T-helper 1 cell treated with Interleukin-12 subunit alpha and Interleukin-12 subunit beta and Interleukin-4 antibody, amounts not matched to agents 30 μg/mL and 1 μg/mL, for 36 hours (primary cell): ENCODE data around the gene DOLK.

ENCODE experiments used
- H3K27ac Mint-ChIP-seq: one replicate; pipeline ENCODE4 v1.8.0; 2021; ENCODE audit warnings: mild to moderate bottlenecking, mixed read lengths
- H3K27me3 Mint-ChIP-seq: one replicate; pipeline ENCODE4 v1.8.0; 2021; ENCODE audit warnings: low read depth, mixed read lengths
- H3K36me3 Mint-ChIP-seq: one replicate; pipeline ENCODE4 v1.8.0; 2021; ENCODE audit warnings: low read depth, mixed read lengths
- H3K4me1 Mint-ChIP-seq: one replicate; pipeline ENCODE4 v1.8.0; 2021; ENCODE audit warnings: low read depth, mixed read lengths
- H3K4me3 Mint-ChIP-seq: one replicate; pipeline ENCODE4 v1.8.0; 2021; ENCODE audit warnings: mild to moderate bottlenecking, moderate library complexity, mixed read lengths
- H3K9me3 Mint-ChIP-seq: one replicate; pipeline ENCODE4 v1.8.0; 2021; ENCODE audit warnings: mixed read lengths

Gene DOLK

GRCh38 chr9:128905964-128906363, 41.4 kb downstream of the DOLK start:
- H3K36me3 Mint-ChIP-seq = peaks cover 31% of the 10 kb centered on the region
- H3K9me3 Mint-ChIP-seq = no peaks in the 10 kb centered on the region
- no peaks in the 10 kb centered on the region for H3K27me3 Mint-ChIP-seq
- H3K27ac Mint-ChIP-seq = no peak overlapping the region
- no peak overlapping the region for H3K4me3 Mint-ChIP-seq
- peaks cover 45% of the 10 kb centered on the region for H3K4me1 Mint-ChIP-seq

- peaks cover 53% of the 10 kb centered on the region for H3K4me1 Mint-ChIP-seq
- H3K27me3 Mint-ChIP-seq = no peaks in the 10 kb centered on the region
- H3K36me3 Mint-ChIP-seq = peaks cover 28% of the 10 kb centered on the region
- no peak overlapping the region for H3K4me3 Mint-ChIP-seq
- H3K9me3 Mint-ChIP-seq = no peaks in the 10 kb centered on the region
- H3K27ac Mint-ChIP-seq = peak overlapping the region; percentile 96
These were observed 43.4 kb downstream of the DOLK start for GRCh38 chr9:128903871-128904620.

- H3K36me3 Mint-ChIP-seq = peaks cover 22% of the 10 kb centered on the region
- no peaks in the 10 kb centered on the region for H3K27me3 Mint-ChIP-seq
- H3K4me1 Mint-ChIP-seq = peaks cover 58% of the 10 kb centered on the region
- H3K27ac Mint-ChIP-seq = peak overlapping the region; percentile 96
- no peaks in the 10 kb centered on the region for H3K9me3 Mint-ChIP-seq
- no peak overlapping the region for H3K4me3 Mint-ChIP-seq
These were observed 44.3 kb downstream of the DOLK start for GRCh38 chr9:128903079-128903461.

- Mint-ChIP-seq H3K9me3 (no peaks in the 10 kb centered on the region), H3K27ac (peak overlapping the region; percentile 96), H3K4me1 (peaks cover 61% of the 10 kb centered on the region), H3K27me3 (no peaks in the 10 kb centered on the region), H3K36me3 (peaks cover 20% of the 10 kb centered on the region), H3K4me3 (peak overlapping the region; percentile 74)
These were observed 44.9 kb downstream of the DOLK start for GRCh38 chr9:128902351-128903078.

- Mint-ChIP-seq H3K27me3 (no peaks in the 10 kb centered on the region), H3K4me3 (peak overlapping the region; percentile 74), H3K4me1 (peaks cover 57% of the 10 kb centered on the region), H3K36me3 (peaks cover 19% of the 10 kb centered on the region), H3K9me3 (no peaks in the 10 kb centered on the region), H3K27ac (peak overlapping the region; percentile 96)
These were observed 45.6 kb downstream of the DOLK start for GRCh38 chr9:128901822-128902221.

- Mint-ChIP-seq H3K4me3 (no peak overlapping the region), H3K27ac (peak overlapping the region; percentile 97), H3K9me3 (no peaks in the 10 kb centered on the region), H3K36me3 (peaks cover 18% of the 10 kb centered on the region), H3K27me3 (no peaks in the 10 kb centered on the region), H3K4me1 (peaks cover 53% of the 10 kb centered on the region)
These were observed 46.0 kb downstream of the DOLK start for GRCh38 chr9:128901379-128901778.

- Mint-ChIP-seq H3K9me3 (no peaks in the 10 kb centered on the region), H3K36me3 (peaks cover 28% of the 10 kb centered on the region), H3K4me1 (peaks cover 64% of the 10 kb centered on the region), H3K4me3 (peak overlapping the region; percentile 70), H3K27me3 (no peaks in the 10 kb centered on the region), H3K27ac (peak overlapping the region; percentile 97)
These were observed 47.7 kb downstream of the DOLK start for GRCh38 chr9:128899566-128900322.

GRCh38 chr9:128898845-128899565, 48.4 kb downstream of the DOLK start:
- peak overlapping the region; percentile 70 for H3K4me3 Mint-ChIP-seq
- H3K4me1 Mint-ChIP-seq = peaks cover 62% of the 10 kb centered on the region
- no peaks in the 10 kb centered on the region for H3K27me3 Mint-ChIP-seq

GRCh38 chr9:128898382-128898781, 49.0 kb downstream of the DOLK start:
- peak overlapping the region; percentile 18 for H3K4me3 Mint-ChIP-seq
- no peaks in the 10 kb centered on the region for H3K9me3 Mint-ChIP-seq

More at GRCh38 chr9:128898845-128899565, 48.4 kb downstream of the DOLK start:
- H3K36me3 Mint-ChIP-seq = peaks cover 30% of the 10 kb centered on the region
- H3K27ac Mint-ChIP-seq = peak overlapping the region; percentile 97
- no peaks in the 10 kb centered on the region for H3K9me3 Mint-ChIP-seq

GRCh38 chr9:128895556-128895955, 51.8 kb downstream of the DOLK start:
- Mint-ChIP-seq H3K9me3 (no peaks in the 10 kb centered on the region), H3K4me1 (peaks cover 51% of the 10 kb centered on the region), H3K27ac (peak overlapping the region; percentile 69), H3K36me3 (peaks cover 36% of the 10 kb centered on the region), H3K27me3 (no peaks in the 10 kb centered on the region), H3K4me3 (no peak overlapping the region)

More at GRCh38 chr9:128898382-128898781, 49.0 kb downstream of the DOLK start:
- Mint-ChIP-seq H3K27me3 (no peaks in the 10 kb centered on the region), H3K4me1 (peaks cover 61% of the 10 kb centered on the region), H3K36me3 (peaks cover 31% of the 10 kb centered on the region), H3K27ac (peak overlapping the region; percentile 97)
